GM10847 (cell line): Measurements from ENCODE around the gene FXYD7.

Source experiments
- POLR2A ChIP-seq: IDR thresholded peaks from 2 replicates; pipeline ENCODE4 v1.6.1; 2011; ENCODE audit not compliant: insufficient read length; ENCODE audit errors: extremely low read depth

Gene FXYD7

GRCh38 chr19:35106898-35107541 lies 36.0 kb upstream of the FXYD7 start:
- TF ChIP-seq POLR2A: no peak

GRCh38 chr19:35107545-35107944 lies 35.5 kb upstream of the FXYD7 start:
- TF ChIP-seq POLR2A: no peak

GRCh38 chr19:35108730-35109129 lies 34.3 kb upstream of the FXYD7 start:
- TF ChIP-seq POLR2A: no peak

- TF ChIP-seq POLR2A: no peak
Measured at GRCh38 chr19:35109395-35110112, 33.5 kb upstream of the FXYD7 start.

GRCh38 chr19:35110974-35111373 lies 32.1 kb upstream of the FXYD7 start:
- TF ChIP-seq POLR2A: no peak

GRCh38 chr19:35112995-35113688 lies 29.9 kb upstream of the FXYD7 start:
- TF ChIP-seq POLR2A: no peak

GRCh38 chr19:35114353-35115176 lies 28.5 kb upstream of the FXYD7 start:
- TF ChIP-seq POLR2A: no peak

- no peak for TF ChIP-seq POLR2A
Measured at GRCh38 chr19:35115177-35115951, 27.7 kb upstream of the FXYD7 start, which contains the start of gene FXYD3. FXYD3 (plus strand) TSS chr19:35115823; CDS start chr19:35119377, 3,554 bp downstream.

GRCh38 chr19:35116072-35116801 lies 26.8 kb upstream of the FXYD7 start:
- no peak for TF ChIP-seq POLR2A

- TF ChIP-seq POLR2A: no peak
Measured at GRCh38 chr19:35117116-35117515, 25.9 kb upstream of the FXYD7 start.

GRCh38 chr19:35117799-35118198 lies 25.3 kb upstream of the FXYD7 start:
- TF ChIP-seq POLR2A: no peak

- TF ChIP-seq POLR2A: no peak
Measured at GRCh38 chr19:35118268-35119020, 24.6 kb upstream of the FXYD7 start.

- TF ChIP-seq POLR2A: no peak
Measured at GRCh38 chr19:35119091-35119490, 24.0 kb upstream of the FXYD7 start.
